GM12891 (cell line): ENCODE data around the gene FOSL2.

Experiments
- PAX5 ChIP-seq: IDR thresholded peaks from 2 replicates; pipeline ENCODE4 v1.6.1; 2011; ENCODE audit warnings: low read length, moderate library complexity, mild to moderate bottlenecking; ENCODE audit not compliant: insufficient read depth, severe bottlenecking
- POLR2A ChIP-seq: IDR thresholded peaks from 2 replicates; pipeline ENCODE4 v1.6.1; 2011; ENCODE audit warnings: low read depth, low read length, control low read depth
- POLR2AphosphoS5 ChIP-seq: IDR thresholded peaks from 2 replicates; pipeline ENCODE4 v1.6.1; 2011; ENCODE audit warnings: low read depth, low read length, control low read depth
- POU2F2 ChIP-seq: IDR thresholded peaks from 2 replicates; pipeline ENCODE4 v1.6.1; 2011; ENCODE audit warnings: low read depth, mild to moderate bottlenecking, control low read depth, low read length, moderate library complexity
- SPI1 ChIP-seq: IDR thresholded peaks from 2 replicates; pipeline ENCODE4 v1.6.1; 2011; ENCODE audit warnings: low read depth, low read length, control low read depth
- TAF1 ChIP-seq: IDR thresholded peaks from 2 replicates; pipeline ENCODE4 v1.6.1; 2011; ENCODE audit warnings: low read depth, low read length, control low read depth

- TF ChIP-seq POLR2A (no peak), PAX5 (no peak), POLR2AphosphoS5 (no peak), POU2F2 (no peak), TAF1 (no peak), SPI1 (no peak)
Observed at GRCh38 chr2:28358668-28359201, 33.9 kb upstream of the FOSL2 start.
